Dermis microvascular lymphatic vessel endothelial cell (primary cell): ENCODE measurements around the gene PXDN. TPM values are rescaled to one million over a fixed set of nuclear protein-coding genes. Genes with fewer than 3 reads are reported as not detected.

Experiments
- DNase-seq, 2 donors: peaks; one replicate each; pipeline versions ENCODE4 v3.0.0 to v3.0.0-alpha.2; 2010; ENCODE audit warnings: low read depth in 2 of 2
- total RNA-seq: library from RNA; depleted of rRNA; stranded (reverse); fragments of >200 nt; gene quantifications from 2 replicates; pipeline ENCODE4 v1.2.1, GENCODE V29; 2014

The PXDN gene
- total RNA-seq, 1 donor from 2014 or later = 195 TPM

DNA sequence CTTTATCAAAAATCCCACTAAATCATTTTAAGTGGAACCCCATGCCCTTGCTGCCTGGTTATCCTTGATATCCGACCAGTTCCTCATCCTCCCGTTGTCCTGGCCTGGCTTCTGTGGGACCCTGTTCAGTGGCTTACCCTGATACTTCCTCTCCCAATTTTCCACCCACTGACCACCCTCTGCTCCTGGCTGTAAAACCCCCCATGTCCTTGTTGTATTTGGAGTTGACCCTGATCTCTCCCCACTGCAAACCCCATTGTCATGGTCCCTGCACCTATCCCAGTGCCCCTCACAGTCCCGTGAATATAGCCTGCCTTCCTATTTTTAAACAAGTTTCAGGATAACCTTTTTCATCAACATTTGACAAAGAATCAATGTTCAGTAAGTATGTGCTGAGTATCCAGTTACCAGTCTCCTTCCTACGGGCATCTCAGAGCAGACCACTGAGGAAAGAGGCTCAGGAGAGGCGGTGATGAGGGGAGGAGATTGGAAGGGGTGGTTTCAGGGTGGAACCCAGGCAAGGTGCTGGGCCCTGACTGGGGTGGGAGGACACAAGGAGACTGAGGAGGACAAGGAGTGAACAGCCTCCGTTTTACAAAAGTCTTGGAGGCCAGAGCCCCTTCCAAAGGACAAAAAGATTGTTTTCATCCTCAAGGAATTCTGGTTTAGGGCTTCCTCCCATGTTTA lies 131.8 kb downstream of the PXDN start:
- DNase-seq = no peak

DNA sequence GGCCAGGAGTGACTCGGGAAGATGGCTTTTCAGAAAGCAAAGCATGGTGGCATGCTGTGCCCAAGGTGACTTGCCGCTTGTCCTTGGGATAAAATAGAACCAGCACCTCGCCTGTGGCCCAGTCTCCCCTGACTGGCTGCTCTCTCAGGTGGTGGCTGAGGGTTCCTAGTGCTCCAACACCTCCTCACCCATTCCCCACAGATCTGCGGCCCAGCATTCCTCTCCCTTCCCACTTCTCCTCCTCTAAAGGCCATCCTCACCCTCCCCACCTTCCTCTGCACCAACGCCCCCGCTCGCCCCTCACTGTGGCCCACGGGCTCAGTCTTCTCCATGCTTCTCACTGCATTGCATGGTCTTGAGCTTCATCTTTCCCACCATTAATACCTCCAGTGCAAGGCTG lies 132.4 kb downstream of the PXDN start:
- no peak for DNase-seq

DNA sequence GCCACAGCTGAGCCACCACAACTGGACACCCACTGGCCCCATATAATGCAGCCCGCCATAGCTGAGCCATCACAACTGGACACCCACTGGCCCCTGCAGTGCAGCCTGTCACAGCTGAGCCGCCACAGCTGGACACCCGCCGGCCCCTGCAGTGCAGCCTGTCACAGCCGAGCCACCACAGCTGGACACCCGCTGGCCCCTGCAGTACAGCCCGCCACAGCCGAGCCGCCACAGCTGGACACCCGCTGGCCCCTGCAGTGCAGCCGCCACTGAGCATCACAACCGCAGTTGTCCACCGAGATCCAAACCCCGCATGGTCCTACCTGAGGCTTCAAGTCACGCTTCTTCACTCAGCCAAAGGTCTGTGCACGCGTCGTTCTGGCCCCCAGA lies 134.2 kb downstream of the PXDN start:
- DNase-seq = no peak

DNA sequence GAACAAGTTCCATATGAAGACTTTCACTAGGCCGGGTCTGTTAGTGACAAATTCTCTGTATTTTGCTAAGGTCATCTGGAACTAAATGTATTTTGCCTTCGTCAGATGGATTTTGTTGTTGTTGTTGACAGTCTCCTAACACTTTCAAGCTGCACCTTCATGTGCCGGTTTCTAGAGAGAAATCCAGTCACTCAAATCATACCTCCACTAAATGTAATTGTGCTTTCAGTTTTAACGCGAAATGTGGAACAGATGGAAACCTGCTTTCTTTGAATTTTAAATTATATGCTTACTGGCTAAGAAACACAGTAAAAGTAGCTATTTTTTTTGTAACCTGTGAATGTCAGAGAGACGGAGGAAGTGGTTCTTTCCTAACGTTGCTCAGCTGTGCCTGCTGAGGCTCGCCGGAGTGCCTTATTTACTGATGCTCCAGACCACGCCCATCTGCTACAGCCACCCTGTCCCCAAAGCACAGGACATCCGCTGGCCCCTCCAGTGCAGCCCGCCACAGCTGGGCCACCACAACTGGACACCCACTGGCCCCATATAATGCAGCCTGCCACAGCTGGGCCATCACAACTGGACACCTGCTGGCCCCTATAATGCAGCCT lies 134.7 kb downstream of the PXDN start:
- no peak for DNase-seq

DNA sequence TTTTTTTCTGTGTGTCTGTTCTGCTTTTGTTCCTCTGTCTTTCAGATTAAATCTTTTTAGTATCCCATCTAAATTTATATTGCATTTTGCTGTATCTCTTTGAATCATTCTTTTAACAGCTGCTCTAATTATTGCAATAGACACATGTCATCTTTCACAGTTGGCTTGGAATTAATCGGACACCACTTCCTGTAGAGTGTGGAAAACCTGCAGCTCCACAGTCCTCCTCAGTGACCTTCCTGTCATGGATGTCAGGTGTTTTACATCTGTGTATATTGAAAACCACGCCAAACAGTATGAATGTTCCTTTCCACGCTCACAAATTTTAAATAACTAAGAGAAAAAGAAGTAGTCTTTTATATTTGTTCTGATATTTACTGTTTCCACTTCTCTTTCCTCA lies 135.3 kb downstream of the PXDN start:
- DNase-seq = no peak

DNA sequence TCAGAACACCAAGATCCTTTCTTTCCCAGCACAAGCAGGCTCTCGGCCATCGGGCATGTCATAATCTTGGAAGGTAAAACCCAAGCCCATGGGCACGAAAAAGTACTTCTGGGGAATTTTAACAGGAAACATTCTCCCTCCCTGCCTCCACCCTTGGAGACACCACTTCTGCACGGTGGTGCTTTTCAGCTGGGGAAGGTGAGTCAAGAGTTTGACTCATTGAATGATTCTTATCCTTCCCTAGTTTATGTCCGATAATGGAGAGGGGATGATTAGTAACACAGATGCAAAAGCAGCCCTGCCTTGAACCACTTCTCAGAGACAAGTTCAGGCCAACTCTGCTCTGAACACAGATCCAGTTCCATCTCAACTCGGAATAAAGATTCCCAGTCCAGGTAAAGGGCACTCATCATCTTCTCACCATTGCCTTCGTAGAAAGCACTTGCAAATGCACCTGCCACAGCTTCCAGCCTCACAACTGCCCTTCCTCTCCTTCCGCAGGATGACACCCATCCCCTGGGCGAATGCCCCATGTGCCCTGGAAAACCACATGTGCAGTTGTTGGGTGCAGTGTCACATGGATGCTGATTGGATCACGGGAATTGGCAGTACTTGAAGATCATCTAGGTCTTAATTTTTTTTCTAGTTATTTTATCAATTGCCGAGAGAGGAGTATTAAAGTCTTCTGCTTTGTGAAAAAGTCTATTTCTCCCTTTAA lies 136.2 kb downstream of the PXDN start:
- DNase-seq = peak in 1 of 2 donors; percentile 42

DNA sequence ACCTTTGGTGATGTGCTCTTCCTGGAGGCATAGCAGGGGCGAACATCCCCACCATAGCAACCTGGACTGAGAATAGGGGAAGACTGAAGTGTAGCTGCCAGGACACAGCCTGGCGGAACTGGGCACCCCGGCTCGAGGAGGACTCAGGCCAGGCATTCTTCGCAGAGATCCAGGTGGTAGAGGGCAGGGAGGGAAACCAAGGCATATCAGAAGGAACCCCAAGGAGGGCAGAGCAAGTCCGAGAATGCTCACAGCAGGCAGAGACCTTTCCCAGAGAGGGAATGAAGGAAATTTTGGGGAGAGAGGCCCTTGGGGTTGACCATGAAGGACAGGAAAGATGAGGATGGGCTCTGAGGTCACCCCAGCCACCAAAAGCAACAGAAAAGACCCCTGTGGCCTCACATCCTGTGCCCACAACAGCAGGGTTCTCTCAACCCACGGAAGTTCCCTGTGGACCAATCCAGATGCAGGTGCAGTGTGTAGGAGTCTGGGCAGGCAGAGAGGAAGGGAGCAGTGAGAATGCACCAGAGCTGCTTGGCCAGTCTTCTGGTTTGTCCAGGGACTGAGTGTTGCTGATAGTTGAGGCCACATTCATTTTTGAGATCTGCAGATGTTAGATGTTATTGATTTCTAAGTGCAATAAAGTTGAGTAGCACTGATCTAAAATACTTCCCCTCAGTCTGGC lies 136.9 kb downstream of the PXDN start:
- no peak for DNase-seq

DNA sequence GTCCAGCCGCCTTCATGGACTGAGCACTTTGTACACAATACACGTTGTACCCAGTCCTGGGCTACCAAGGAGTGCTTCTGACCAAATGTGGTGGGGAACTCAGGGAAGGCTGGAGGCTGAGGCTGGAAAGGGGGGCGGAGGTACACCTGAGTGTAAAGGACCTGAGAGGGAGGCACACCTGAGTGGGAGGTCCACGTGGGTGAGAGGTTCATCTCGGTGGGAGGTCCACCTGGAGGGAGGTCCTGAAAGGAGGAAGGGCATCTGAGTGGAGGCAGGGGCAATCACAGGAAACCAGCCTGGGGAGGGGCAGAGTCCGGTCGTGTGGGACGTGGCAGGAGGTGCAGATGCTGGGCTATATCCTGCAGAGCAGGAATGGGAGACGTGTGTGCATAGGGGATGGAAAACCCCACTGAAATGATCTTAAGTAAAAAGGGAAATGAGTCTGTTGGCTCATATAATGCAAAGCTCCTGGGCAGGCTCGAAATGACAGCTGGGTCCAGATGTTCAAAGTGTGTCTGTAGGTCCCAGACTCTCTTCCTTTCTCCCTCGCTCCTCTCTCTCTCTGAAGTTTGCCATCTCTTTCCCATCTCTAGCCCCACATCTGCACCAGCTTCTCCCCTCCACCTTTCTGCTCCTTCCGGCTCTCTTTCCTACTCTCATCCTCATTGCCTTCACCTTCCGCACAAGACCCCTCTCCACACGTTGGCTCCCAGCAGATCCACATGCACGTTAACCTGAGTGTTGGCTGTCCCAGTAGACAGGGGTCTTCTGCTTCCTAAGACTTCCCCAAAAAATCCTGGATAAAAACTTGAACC lies 137.7 kb downstream of the PXDN start:
- DNase-seq = peak in 1 of 2 donors; percentile 62

DNA sequence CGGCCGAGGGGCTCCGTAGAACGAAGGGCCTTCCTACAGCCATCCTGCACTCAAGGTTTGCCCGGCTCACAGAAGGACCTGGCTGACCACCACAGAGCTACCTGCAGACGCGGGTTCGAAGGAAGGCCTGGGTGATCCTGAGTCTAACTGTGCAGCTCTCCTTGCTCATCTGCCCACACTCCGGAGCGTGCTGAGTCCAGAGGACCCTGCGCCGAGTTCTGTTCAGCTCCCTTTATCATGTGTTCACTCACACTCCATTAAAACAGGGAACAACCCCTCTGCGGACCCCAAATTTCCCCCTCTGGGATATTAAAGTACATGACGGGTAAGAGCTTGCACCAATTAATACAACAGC lies 138.3 kb downstream of the PXDN start:
- no peak for DNase-seq

DNA sequence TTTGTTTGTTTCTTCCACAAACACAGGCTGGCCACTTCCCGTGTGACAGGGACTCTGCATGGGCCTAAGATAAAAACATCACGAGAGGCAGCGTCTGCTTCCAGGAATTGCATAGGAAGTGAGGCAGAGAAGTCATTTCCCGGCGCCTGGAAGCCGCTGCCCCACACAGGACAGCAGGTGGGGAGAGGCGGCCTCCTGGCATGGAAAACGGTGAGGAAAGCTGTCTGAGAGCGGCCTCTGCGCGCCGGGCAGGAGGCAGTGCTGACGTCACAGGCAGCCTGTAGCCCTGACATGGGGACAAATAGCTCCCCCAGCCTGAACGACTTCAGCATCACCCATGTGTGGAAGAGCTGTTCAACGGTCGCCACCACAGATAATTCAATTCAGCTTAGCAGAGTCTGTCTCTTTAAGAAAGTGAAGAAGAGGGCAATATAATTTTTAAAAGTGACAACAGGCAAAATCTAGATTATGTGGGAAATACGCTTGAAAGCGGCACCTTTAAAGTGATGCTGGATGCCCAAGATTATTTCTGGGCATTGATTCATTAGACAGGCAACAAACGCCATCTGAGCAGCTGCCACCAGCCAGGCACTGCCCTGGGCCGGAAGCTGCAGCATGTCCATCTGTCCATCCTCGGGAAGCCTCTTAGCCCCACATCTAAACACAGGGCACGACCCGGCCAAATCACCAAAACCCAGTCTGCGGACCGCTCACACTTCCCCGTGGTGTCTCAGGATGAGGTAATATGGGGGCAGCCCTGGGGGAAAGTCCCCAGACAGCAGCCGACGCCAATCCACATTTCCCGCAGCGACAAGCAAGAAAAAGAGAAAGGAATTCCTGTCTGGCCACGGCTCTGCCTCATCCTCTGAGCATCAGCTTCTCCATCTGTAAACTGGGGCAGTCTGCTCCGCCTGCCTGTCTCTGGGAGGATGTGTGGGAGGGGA lies 138.9 kb downstream of the PXDN start:
- DNase-seq = peak; percentile 85 to 86

DNA sequence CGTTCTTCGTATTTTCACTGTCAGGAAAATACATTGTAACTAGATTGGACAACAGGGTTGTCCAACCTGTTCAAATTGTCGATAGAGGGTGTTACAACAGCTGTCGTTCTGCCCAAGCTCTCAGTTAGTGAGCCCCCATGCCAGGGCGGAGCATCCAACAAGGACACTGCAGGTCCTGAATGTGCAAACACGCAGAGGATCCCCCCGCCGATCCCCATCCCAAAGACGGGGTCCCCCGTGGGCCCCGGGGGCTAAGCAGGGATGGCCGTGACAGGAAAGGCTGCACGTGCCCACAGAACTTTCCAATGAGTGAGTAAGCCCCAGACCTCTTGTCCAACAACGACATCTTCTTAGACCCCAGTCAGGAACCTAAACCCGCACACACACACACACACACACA lies 140.8 kb downstream of the PXDN start:
- DNase-seq = no peak

DNA sequence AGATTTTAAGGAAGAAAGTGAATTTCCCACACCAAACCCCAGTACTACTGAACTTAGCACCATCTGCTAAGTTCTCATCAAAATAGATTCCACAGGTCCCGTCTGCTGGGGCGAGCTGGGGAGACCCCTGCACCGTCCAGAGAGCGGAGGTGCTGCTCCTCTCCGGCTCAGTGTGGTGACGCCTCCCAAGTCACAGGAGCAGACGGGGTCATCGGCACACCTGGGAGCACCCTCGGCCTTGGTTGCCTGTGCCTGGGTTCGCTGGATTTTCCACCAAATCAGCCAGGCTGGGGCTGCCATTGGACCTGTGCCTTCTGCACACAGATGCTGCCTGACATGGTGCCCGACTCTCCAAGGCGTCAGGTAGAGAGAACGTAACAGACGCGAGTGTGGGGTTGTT lies 141.3 kb downstream of the PXDN start:
- DNase-seq = no peak

DNA sequence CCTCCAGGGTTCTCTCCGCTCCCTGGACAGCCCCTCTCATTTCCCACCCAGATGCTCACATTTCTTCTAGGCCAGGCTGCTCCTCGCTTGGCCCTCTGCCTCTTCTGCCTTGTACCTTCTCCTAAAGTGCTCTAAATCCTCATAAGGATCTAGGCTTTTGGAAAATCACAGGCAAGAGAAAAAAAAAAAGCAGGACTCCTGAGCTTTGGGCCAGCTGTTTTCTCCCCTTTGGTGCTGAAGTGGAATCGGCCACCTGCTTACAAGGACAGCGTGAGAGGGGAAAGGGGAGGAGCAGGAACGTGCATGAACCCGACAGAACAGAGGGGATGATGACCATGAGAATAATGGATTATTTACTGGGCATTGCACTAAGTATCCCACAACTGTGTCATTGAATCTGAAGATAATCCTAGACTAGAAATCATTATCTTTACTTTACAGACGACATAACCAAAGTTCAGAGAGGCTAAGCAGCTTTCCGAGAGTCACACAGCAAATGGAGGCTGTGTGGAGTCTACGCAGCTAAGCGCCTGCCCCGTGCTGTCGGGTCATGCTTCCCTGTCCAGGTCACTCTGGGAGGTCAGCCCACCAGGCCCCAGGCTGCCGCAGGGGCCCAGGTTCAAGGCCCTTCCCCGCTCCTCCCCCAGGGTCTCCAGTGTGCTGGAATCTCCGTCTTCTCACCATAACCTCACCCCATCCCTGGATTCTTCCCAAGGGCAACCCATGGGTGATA lies 141.9 kb downstream of the PXDN start:
- DNase-seq = no peak

DNA sequence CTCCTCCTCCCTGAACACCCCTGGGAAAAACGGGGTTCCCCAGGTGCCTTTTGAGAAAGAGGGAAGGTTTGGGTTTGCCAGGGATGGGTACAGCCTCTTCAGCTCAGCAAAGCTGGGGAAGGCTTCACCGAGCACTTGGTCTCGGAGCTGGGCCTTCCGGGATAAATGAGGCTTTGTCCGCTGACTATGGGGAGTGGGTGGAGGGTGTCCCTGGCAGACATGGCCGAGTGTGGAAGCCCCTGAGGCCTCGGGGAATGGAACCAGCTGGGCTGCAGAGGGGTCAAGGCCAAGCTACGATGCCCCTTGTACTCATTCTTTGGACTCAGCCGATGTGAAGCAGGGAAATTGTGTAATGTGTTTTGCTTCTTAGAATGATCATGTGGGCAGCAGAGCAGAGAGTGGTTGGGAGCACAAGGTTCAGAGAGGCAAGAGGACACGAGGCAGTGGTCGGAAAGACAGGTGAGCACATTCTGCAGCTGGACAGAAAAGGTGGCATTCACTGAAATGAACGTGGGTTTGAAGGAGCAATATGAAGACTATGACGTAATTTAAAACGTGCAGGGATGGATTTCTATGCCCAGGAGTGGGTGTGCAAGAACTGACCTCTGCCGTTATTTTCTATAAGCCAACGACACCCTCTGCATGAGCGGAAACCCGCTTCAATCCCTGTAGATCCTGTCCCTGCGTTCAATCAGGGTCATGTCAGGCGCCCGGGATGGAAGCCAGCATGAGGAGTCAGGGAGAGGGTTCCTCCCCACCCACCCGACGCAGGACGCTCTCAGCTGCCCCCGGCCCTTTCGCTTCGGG lies 142.6 kb downstream of the PXDN start:
- DNase-seq = no peak

DNA sequence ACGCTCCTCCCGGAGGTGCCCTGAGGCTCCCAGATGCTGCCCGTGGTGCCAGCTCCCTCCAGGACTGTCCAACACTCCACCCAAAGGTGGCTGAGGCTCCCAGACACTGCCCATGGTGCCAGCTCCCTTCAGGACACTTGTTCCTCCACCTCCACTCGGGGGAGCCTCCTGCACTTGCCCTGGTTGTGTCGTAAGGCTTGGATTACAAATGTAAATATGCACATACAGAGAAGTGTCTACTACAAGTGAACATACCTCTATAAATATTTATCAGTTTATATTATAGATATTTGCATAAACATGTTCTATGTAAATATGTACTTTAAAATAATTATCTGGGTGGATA lies 143.3 kb downstream of the PXDN start:
- no peak for DNase-seq

DNA sequence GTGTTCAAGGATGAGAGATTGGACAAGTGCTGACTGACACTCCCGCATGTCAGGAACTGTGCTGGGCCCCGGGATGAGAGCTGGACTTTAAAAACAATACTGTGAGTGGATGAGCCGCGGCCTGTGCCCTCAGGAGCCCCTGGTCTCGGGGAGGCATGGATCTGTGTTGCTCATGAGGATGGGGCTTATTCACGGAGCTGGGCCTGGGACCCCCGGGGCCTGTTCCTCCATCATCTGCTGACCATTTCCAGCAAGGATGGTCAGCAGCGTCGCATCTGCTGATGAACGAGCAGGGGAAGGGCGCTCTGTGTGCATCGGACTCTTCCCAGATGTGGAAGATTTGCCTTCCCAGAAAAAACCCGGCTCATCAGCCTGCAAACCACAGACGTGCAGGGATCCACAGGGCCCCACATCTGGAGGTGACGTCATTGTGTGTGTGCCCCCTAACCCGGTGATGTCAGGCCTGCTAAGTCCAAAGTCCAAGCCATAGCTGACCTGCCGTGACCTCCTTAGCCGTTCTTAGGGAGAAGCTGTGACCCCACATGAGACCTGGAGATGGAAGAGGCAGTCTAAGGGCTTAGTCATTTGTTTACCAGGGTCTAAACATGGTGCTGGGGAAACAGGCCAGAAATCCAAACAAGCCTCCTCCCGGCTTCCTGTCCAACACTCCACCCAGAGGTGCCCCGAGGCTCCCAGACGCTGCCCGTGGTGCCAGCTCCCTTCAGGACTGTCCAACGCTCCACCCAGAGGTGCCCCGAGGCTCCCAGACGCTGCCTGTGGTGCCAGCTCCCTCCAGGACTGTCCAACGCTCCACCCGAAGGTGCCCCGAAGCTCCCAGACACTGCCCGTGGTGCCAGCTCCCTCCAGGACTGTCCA lies 143.9 kb downstream of the PXDN start:
- no peak for DNase-seq

DNA sequence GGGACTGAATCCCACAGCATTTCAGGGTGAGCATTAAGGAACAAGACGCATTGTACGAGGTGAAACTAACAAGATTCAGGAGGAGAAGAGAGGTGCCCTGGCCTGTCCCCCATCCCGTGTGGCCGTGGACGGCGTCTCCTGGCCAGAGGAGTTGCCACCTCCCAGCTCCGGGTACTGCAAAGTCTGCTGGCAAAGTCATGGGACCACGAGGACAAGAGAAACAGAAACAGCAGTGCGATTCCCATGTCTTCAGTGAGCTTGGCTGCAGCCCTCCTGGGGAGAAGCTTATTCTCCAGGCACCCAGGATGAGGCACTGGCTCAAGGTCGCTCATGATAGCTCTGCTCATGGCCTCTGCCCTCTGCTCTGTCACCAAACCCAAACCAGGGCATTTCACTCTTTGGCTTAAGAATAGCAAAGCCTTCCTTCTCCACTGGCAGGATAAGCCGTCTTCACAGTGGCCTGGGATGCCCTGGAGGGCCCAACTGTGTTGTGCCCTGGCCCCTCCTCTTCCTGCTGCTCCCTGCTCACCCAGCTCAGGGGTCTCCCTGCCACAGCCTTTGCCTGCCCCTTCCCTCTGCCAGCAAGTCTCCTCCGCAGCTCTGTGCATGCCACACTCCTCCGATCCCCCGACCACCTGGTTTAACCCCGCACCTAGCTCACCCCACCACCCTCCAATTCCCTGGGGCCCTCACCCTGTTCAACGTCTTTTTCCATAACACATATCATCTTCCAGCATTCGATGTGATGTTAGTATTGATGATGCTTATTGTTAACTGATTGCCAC lies 144.8 kb downstream of the PXDN start:
- DNase-seq = no peak
